OCI-LY7 (cell line): ENCODE results near the gene PDE3B. TPM values are rescaled to one million over a fixed set of nuclear protein-coding genes. Genes with fewer than 3 reads are reported as not detected.

ENCODE experiments used
- BruUV-seq: library from RNA; stranded (reverse); fragments of 400-500 nt; replicated peaks from 2 replicates; lab custom pipeline; 2021; lab: Mats Ljungman, UMichigan
- CTCF ChIA-PET: fragments of 300-600 bp; sonication (Branson Sonifier 250); formaldehyde crosslinking; loops from one replicate; lab custom pipeline; 2022; ENCODE audit warnings: antibody characterized with exemption; ENCODE audit not compliant: unreplicated experiment; lab: Charles Lee
- POLR2A ChIA-PET: fragments of 300-600 bp; sonication (Branson Sonifier 250); formaldehyde crosslinking; loops from one replicate; lab custom pipeline; 2022; ENCODE audit warnings: antibody characterized with exemption; lab: Charles Lee
- DNase-seq: peaks from one replicate; pipeline ENCODE4 v3.0.0-alpha.2; 2015; ENCODE audit warnings: low spot score
- H2AFZ ChIP-seq: fragments of 200-600 bp; sonication (generic), shearing (Covaris generic); 2 replicates; pipeline ENCODE4 v1.6.1; 2014; ENCODE audit warnings: mild to moderate bottlenecking, antibody characterized with exemption, low read length, moderate library complexity
- H3K27ac ChIP-seq: fragments of 200-600 bp; sonication (generic); 2 replicates; pipeline ENCODE4 v1.5.1; 2014; ENCODE audit warnings: mixed run types, low read depth, mild to moderate bottlenecking, moderate library complexity, low read length, inconsistent platforms; ENCODE audit not compliant: poor library complexity, severe bottlenecking
- H3K36me3 ChIP-seq: fragments of 200-600 bp; sonication (generic); 2 replicates; pipeline ENCODE4 v1.6.1; 2014; ENCODE audit warnings: mild to moderate bottlenecking, antibody characterized with exemption, low read length, moderate library complexity, mixed read lengths; ENCODE audit not compliant: insufficient read depth
- H3K4me1 ChIP-seq: fragments of 200-600 bp; sonication (generic); 2 replicates; pipeline ENCODE4 v1.5.1; 2014; ENCODE audit warnings: mild to moderate bottlenecking, low read length; ENCODE audit not compliant: insufficient read depth, poor library complexity, severe bottlenecking
- H3K4me2 ChIP-seq: fragments of 200-600 bp; sonication (generic); 2 replicates; pipeline ENCODE4 v1.6.1; 2014; ENCODE audit warnings: mild to moderate bottlenecking, low read length
- H3K4me3 ChIP-seq: fragments of 200-600 bp; sonication (generic); 2 replicates; pipeline ENCODE4 v1.5.1; 2014; ENCODE audit warnings: mild to moderate bottlenecking, low read depth, low read length; ENCODE audit not compliant: poor library complexity, severe bottlenecking
- H3K79me2 ChIP-seq: fragments of 200-600 bp; sonication (generic); 2 replicates; pipeline ENCODE4 v1.6.1; 2016; ENCODE audit warnings: low read depth, mild to moderate bottlenecking, low read length, moderate library complexity, mixed read lengths; ENCODE audit not compliant: insufficient read depth
- H3K9me2 ChIP-seq: fragments of 200-600 bp; sonication (generic); 2 replicates; pipeline ENCODE4 v1.6.1; 2016; ENCODE audit warnings: mild to moderate bottlenecking, low read length, mixed read lengths; ENCODE audit not compliant: insufficient read depth
- H3K9me3 ChIP-seq: fragments of 200-600 bp; sonication (generic); 2 replicates; pipeline ENCODE4 v1.6.1; 2014; ENCODE audit warnings: mild to moderate bottlenecking, mixed run types, low read length, mixed read lengths
- H4K20me1 ChIP-seq: fragments of 200-600 bp; sonication (generic); 2 replicates; pipeline ENCODE4 v1.6.1; 2014; ENCODE audit warnings: mild to moderate bottlenecking, antibody characterized with exemption, low read length, moderate library complexity, mixed read lengths; ENCODE audit not compliant: insufficient read depth
- CTCF ChIP-seq: fragments of 200-600 bp; sonication (generic); conservative IDR thresholded peaks from 2 replicates; pipeline ENCODE4 v1.5.1; 2014; ENCODE audit warnings: mild to moderate bottlenecking, antibody characterized with exemption, low read length, moderate library complexity, mixed read lengths
- EZH2phosphoT487 ChIP-seq: fragments of 200-600 bp; sonication (generic); IDR thresholded peaks from 2 replicates; pipeline ENCODE4 v1.6.1; 2018; ENCODE audit warnings: low read depth, borderline replicate concordance, mild to moderate bottlenecking, mixed run types, antibody characterized with exemption, low read length, moderate library complexity, mixed read lengths
- intact Hi-C: fragments of 100-400 bp; cut with micrococcal nuclease; formaldehyde crosslinking; loops from one replicate; pipeline ENCODE4 v1.10.0; 2022; ENCODE audit not compliant: unreplicated experiment
- total RNA-seq, 2 experiments: library from RNA; depleted of rRNA in 1 of 2; stranded (reverse); fragments of >200 nt in 1 of 2; shearing (Covaris generic) in 1 of 2; gene quantifications; 2 replicates each; pipeline ENCODE4 v1.2.3, GENCODE V29; 2014 to 2022

PDE3B gene
- total RNA-seq, 2 experiments from 2014 or later: not detected

DNA sequence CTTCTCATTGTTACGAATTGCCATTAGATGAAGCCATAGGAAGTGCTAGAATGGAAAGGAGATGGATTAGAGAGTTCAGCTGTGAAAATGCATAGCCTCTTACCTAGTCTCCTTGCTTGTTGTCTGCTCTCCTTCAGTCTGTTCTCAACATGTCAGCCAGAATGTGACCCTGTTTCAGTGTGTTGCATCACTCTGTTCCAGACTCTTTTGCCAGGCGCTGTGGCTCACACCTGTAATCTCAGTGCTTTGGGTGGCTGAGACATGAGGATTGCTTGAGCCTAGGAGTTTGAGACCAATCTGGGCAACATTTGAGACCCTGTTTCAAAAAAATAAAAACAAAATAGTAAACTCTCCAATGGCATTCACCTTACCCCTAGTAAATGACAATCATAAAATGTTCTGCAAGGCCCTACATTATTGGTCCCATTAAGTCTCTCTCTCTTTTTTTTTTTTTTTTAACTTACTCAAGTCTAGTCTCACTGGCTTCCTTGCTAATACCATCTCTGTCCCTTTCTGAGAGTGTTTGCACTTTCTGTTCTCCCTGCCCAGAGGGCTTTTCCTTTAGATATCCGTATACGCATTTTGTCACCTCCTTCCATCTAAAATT lies 209.1 kb downstream of the PDE3B start:
- Histone ChIP-seq H3K27ac (no peak overlapping the region), H3K79me2 (no peaks in the 10 kb centered on the region), H3K4me2 (no peak overlapping the region), H3K36me3 (no peaks in the 10 kb centered on the region), H3K4me3 (no peak overlapping the region), H2AFZ (no peak overlapping the region), H3K4me1 (no peaks in the 10 kb centered on the region), H3K9me2 (no peaks in the 10 kb centered on the region), H3K9me3 (no peaks in the 10 kb centered on the region), H4K20me1 (no peaks in the 10 kb centered on the region)
- CTCF ChIA-PET: no interaction called here
- no peak for DNase-seq
- POLR2A ChIA-PET: no interaction called here
- BruUV-seq: no TSS peak
- intact Hi-C loops: no loop called here
- TF ChIP-seq EZH2phosphoT487 (no peak), CTCF (no peak)

DNA sequence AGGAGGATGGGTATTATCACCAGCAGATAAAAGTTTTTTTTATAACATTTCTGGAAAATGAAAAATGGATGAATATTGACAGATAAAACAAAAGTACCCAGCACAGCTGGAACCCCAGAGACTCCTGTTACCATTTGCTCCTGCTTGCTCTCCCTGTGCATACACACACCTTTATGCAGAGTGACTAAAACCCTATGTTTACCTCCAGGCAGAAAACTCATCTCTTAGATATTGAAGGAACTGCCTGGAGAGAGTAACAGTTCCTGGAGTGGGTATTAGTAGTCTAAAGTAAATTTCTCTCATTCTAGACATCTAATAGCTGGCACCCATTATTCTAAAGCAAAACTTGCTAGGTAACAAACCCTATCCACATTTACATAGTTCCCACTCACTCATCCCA lies 210.5 kb downstream of the PDE3B start:
- no TSS peak for BruUV-seq
- POLR2A ChIA-PET: no interaction called here
- TF ChIP-seq EZH2phosphoT487: no peak
- TF ChIP-seq CTCF: no peak

DNA sequence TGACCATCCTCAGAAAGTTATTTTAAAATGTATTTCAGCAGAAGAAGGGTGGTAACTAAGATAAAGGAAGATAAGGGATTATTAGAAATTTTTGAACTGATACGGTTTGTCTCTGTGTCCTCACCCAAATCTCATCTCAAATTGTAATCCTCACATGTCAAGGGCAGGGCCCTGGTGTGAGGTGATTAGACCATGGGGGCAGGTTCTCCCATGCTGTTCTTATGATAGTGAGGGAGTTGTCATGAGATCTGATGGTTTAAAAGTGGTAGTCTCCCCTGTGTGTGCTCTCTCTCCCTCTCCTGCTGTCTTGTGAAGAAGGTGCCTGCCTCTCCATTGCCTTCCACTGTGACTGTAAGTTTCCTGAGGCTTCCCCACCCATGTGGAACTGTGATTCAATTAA lies 212.3 kb downstream of the PDE3B start:
- Histone ChIP-seq H3K4me1 (no peaks in the 10 kb centered on the region), H3K4me2 (no peak overlapping the region), H3K79me2 (no peaks in the 10 kb centered on the region), H4K20me1 (no peaks in the 10 kb centered on the region), H3K4me3 (no peak overlapping the region), H3K9me2 (no peaks in the 10 kb centered on the region), H3K9me3 (no peaks in the 10 kb centered on the region), H3K36me3 (no peaks in the 10 kb centered on the region), H3K27ac (no peak overlapping the region), H2AFZ (no peak overlapping the region)
- ChIA-PET CTCF (no interaction called here), POLR2A (interaction anchor here (0.7 kb wide), 1 partner anchor 20 kb away, joined by 5 read pairs; no protein-coding TSS in a partner anchor)
- DNase-seq: no peak
- no peak for TF ChIP-seq CTCF
- no peak for TF ChIP-seq EZH2phosphoT487
- intact Hi-C loops: no loop called here
- BruUV-seq: no TSS peak

More for the DNA sequence above, 210.5 kb downstream of the PDE3B start:
- Histone ChIP-seq H2AFZ (no peak overlapping the region), H3K4me1 (no peaks in the 10 kb centered on the region), H3K4me2 (no peak overlapping the region), H3K9me2 (no peaks in the 10 kb centered on the region), H4K20me1 (no peaks in the 10 kb centered on the region), H3K9me3 (no peaks in the 10 kb centered on the region), H3K4me3 (no peak overlapping the region), H3K27ac (no peak overlapping the region), H3K36me3 (no peaks in the 10 kb centered on the region), H3K79me2 (no peaks in the 10 kb centered on the region)
- CTCF ChIA-PET: no interaction called here
- DNase-seq: no peak
- intact Hi-C loops: no loop called here
